Measurements from ENCODE around the gene FOXI1.

DNA sequence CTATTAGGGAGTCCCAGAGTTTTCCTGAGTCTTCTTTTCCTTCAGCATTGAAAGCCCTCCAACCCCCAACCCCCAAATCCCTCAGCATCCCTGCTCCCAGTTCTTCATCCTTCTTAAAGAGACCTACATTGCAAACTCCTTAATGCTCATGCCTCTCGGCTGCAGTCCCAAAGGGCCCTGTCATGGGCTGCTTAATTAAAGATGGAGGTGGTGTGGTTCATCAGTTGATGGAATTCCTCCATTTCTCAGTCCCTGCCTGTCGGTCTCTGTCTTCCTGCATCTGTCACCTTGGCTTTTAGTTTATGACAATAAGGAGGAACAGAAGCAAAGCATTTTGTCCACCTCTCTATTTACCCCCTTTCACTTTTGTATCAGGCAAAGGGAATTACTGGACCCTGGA lies 2.0 kb downstream of the FOXI1 start:
- TF ChIP-seq, protein P1, sequence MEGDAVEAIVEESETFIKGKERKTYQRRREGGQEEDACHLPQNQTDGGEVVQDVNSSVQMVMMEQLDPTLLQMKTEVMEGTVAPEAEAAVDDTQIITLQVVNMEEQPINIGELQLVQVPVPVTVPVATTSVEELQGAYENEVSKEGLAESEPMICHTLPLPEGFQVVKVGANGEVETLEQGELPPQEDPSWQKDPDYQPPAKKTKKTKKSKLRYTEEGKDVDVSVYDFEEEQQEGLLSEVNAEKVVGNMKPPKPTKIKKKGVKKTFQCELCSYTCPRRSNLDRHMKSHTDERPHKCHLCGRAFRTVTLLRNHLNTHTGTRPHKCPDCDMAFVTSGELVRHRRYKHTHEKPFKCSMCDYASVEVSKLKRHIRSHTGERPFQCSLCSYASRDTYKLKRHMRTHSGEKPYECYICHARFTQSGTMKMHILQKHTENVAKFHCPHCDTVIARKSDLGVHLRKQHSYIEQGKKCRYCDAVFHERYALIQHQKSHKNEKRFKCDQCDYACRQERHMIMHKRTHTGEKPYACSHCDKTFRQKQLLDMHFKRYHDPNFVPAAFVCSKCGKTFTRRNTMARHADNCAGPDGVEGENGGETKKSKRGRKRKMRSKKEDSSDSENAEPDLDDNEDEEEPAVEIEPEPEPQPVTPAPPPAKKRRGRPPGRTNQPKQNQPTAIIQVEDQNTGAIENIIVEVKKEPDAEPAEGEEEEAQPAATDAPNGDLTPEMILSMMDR (conservative IDR thresholded peaks at IDR 0.05; ENCODE audit: low read length), result no peak
- no peak for TF ChIP-seq EZH2phosphoT487 (IDR thresholded peaks at IDR 0.05; ENCODE audit: borderline replicate concordance)
